ENCODE results near the gene TSPAN18. TPM values are rescaled to one million over a fixed set of nuclear protein-coding genes. Genes with fewer than 3 reads are reported as not detected.

Gene TSPAN18
- total RNA-seq, 1 donor from 2014 or later = 38.4 TPM

- TF ChIP-seq, protein P1, sequence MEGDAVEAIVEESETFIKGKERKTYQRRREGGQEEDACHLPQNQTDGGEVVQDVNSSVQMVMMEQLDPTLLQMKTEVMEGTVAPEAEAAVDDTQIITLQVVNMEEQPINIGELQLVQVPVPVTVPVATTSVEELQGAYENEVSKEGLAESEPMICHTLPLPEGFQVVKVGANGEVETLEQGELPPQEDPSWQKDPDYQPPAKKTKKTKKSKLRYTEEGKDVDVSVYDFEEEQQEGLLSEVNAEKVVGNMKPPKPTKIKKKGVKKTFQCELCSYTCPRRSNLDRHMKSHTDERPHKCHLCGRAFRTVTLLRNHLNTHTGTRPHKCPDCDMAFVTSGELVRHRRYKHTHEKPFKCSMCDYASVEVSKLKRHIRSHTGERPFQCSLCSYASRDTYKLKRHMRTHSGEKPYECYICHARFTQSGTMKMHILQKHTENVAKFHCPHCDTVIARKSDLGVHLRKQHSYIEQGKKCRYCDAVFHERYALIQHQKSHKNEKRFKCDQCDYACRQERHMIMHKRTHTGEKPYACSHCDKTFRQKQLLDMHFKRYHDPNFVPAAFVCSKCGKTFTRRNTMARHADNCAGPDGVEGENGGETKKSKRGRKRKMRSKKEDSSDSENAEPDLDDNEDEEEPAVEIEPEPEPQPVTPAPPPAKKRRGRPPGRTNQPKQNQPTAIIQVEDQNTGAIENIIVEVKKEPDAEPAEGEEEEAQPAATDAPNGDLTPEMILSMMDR (IDR thresholded peaks at IDR 0.05) = no peak
- Histone ChIP-seq H3K4me3 (no peak overlapping the region), H3K36me3 (no peaks in the 10 kb centered on the region), H3K9me3 (no peaks in the 10 kb centered on the region), H3K27ac (no peak overlapping the region), H3K4me1 (peaks cover 54% of the 10 kb centered on the region), H3K27me3 (ENCODE audit: low read depth) (no peaks in the 10 kb centered on the region)
- intact Hi-C loops (cut with DNase I) = no loop called here
- ATAC-seq (no peak), DNase-seq (no peak)
Observed at GRCh38 chr11:44952500-44953260, 225.9 kb downstream of the TSPAN18 start.

- Histone ChIP-seq H3K27ac (no peak overlapping the region), H3K36me3 (no peaks in the 10 kb centered on the region), H3K4me1 (peaks cover 38% of the 10 kb centered on the region), H3K4me3 (no peak overlapping the region), H3K9me3 (no peaks in the 10 kb centered on the region), H3K27me3 (ENCODE audit: low read depth) (no peaks in the 10 kb centered on the region)
- intact Hi-C loops (cut with DNase I) = no loop called here
- TF ChIP-seq, protein P1 (IDR thresholded peaks at IDR 0.05) = no peak
- no peak for DNase-seq
- ATAC-seq = no peak
Observed at GRCh38 chr11:44954051-44954906, 227.5 kb downstream of the TSPAN18 start.

DNA sequence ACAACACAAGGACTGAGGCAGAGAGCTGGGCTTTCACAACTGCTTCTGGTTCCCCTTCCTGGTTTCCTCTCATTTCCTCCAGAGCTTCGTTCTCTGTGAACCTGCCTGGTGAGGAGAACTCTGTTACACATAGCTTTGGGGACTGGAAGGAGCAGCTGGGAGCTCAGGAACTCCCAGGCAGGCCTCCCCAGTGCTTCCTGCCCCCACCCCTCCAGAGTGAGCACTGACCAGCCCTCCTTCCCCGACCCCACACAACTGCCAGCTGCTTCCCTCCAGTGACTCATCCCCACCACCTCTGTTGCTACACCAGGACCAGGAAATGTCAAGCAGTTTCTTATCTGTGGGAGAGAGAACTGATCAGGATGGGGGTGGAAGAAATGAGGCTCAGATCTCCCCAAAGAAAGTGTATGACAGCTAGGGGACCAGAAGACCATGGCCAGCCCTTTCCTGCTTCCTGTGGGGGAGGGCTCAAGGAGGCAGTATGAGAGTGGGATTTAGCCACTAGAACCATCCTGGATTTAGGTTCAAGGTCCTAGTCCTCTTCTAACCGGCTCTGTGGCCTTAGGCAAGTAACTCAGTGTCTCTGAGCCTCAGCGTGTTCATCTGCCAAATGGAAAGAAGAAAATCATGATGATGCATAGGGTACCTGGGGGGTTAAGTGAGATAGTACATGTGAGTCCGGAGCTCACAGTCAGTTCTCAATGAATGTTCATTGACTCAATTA, 228.4 kb downstream of the TSPAN18 start:
- Histone ChIP-seq H3K9me3 (no peaks in the 10 kb centered on the region), H3K4me1 (peaks cover 36% of the 10 kb centered on the region), H3K4me3 (no peak overlapping the region), H3K27me3 (ENCODE audit: low read depth) (no peaks in the 10 kb centered on the region), H3K36me3 (no peaks in the 10 kb centered on the region), H3K27ac (no peak overlapping the region)
- intact Hi-C loops (cut with DNase I) = no loop called here
- TF ChIP-seq, protein P1 (IDR thresholded peaks at IDR 0.05) = no peak
- peak; percentile 66 for DNase-seq
- ATAC-seq = peak; percentile 49 to 52

DNA sequence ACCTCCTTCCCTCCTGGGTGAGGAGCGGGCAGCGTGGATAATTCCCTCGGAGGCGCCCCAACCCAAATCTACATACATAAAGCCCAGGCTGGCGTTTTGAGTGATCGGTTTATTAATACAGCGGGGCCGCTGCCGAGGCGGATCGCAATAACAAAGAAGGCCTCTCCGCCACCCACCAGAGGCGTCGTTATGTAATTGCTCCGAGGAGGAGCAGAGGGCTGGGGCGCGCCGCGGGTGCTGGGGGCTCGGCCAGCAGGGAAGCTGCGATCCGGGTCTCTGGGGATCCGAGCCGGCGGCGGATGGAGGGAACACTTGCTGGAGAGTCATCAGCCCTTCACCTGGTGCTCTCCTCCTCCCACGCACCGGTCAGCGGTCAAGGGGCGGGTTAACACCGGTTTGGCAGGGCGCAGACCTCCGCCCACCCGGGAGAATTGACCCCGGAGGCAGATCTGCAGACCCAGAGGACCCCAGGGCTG, 230.3 kb downstream of the TSPAN18 start:
- peaks cover 36% of the 10 kb centered on the region for H3K4me1 ChIP-seq
- no peaks in the 10 kb centered on the region for H3K9me3 ChIP-seq
- no peak overlapping the region for H3K4me3 ChIP-seq
- H3K27ac ChIP-seq = no peak overlapping the region
- H3K36me3 ChIP-seq = no peaks in the 10 kb centered on the region
- TF ChIP-seq, protein P1 (IDR thresholded peaks at IDR 0.05) = no peak
- intact Hi-C loops (cut with DNase I) = no loop called here
- DNase-seq (no peak), ATAC-seq (no peak)
- no peaks in the 10 kb centered on the region for H3K27me3 ChIP-seq (ENCODE audit: low read depth)

All from lower lobe of right lung (tissue), 2 donors.